ENCODE results near the gene ARHGAP6.

DNA sequence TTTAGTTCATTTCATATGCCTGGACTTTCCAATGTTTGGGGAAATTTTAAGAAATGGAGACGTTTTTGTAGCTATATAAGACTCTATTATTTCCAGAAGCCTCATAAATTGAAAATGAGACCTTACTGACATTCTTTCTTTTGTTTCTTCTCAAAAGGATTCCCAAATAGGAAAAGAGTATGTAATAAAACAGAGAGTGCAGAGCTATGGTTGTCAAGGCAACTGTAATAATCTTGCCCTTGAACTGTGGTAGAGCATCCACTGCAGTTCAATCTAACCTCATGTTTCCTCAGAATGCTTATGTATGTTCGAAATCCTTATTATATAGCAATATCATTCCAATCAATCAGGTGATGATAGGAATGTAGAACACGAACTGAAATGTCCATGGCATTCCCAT lies 318.4 kb downstream of the ARHGAP6 start:
- TF ChIP-seq CTCF (IDR thresholded peaks at IDR 0.05) (no peak), POLR2A (IDR thresholded peaks at IDR 0.05) (no peak)

Data from Peyer's patch (tissue), 4 donors.